ENCODE results near the gene MAP2K4.
"Not testable (repeated sequence)": the region's sequence is repeated elsewhere in the genome, so short reads cannot be mapped to it uniquely, and the experiment has no call there.

MAP2K4 gene

DNA sequence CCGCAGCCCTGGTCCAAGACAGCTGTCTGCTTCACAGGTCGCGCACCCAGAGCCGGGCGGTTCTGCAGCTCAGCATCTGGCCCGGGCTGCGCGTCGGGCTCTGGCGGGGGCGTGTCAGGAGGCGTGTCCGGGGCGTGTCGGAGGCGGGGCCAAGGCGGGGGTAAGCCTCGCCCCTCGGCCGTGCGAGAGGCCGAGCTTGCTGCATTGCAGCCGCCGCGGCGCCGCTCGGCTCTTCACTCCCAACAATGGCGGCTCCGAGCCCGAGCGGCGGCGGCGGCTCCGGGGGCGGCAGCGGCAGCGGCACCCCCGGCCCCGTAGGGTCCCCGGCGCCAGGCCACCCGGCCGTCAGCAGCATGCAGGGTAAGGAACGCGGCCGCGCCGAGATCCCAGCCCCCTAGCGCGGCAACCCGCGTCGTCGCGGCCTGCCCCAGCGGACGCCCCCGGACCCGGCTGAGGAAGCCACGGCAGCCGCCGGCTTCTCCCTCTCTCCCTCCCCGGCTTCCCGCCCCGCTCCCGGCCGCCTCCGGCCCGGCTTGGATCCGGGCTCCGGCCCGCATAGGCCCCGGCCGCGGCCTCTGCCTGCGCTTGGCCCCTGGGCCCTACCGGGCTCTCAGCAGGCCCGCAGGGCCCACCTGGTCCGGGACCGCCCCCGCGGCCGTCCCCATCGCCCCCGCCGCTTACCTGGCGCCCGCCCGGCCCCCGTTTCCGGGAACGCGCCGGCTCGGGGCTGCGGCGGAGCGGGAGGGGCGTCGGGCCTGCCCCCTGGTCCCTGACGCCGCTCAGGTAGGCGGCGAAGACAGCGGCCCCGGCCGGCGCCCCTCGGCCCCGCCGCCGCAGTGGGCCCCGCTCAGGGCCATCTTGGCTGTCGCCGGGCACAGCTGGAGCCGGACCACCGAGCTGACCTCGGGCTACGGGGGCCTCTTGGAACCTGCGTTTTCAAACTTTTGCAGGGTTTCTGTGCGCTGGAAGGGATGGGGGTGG, at the start of gene MAP2K4:
Gene MAP2K4 (plus strand): TSS at position 236 of the 981 bp plus-strand sequence. CDS start 10 bp downstream, at position 246.
- H3K4me3 ChIP-seq (ENCODE audit: low read depth, low read length): peak within 1 kb of the TSS; percentile 64

DNA sequence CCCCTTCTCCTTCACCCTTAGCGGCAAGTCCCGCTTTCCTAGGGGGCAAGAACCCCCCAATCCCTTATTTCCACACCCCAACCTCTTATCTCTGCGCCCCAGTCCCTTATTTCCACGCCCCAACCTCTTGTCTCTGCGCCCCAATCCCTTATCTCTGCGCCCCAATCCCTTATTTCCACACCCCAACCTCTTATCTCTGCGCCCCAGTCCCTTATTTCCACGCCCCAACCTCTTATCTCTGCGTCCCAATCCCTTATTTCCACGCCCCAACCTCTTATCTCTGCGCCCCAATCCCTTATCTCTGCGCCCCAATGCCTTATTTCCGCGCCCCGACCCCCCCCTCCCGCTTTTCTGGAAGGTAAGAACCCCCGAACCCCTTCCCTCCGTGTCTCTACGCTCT, 47.9 kb upstream of the MAP2K4 start:
- H3K4me3 ChIP-seq (ENCODE audit: low read depth, low read length): not testable (repeated sequence)

DNA sequence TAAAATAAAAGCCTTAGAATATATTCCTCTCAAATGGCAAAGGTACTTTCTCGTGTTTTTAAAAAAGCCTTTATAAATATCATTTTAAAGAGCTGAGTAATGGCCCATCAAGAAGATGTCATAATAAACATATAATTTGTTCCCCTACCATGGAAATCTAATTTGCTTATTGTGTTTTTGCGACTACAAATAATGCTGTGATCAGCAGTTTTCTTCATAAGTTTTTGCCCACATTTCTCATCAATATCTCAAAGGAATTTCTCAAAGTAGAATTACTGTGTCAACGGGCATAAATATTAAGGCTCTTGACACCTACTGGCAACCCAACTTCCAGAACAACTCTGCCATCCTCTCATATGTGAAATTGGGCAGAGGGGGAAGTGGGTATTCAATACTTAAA, 40.9 kb upstream of the MAP2K4 start:
- H3K4me3 ChIP-seq (ENCODE audit: low read depth, low read length): no peak overlapping the region

DNA sequence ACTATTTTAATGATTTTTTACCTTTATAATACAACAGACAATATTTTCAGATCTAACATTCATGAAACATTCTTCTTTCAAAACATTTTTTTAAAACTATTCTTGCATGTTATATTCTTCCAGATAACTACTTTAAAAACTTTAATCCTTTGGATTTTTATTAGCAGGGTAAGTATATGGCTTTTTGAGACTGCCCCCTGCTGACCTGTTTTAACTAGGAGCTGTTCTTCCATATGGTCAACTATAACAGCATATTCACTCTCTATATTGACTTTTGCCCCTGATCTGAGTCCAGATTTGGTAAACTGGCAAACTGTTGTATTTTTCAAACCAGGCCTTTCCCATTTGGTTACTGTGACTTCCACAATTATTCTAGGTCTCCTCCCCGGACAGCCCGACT, 39.9 kb upstream of the MAP2K4 start:
- no peak overlapping the region for H3K4me3 ChIP-seq (ENCODE audit: low read depth, low read length)

- H3K4me3 ChIP-seq (ENCODE audit: low read depth, low read length): no peak overlapping the region
Measured at GRCh38 chr17:11981862-11982261, 38.8 kb upstream of the MAP2K4 start.

DNA sequence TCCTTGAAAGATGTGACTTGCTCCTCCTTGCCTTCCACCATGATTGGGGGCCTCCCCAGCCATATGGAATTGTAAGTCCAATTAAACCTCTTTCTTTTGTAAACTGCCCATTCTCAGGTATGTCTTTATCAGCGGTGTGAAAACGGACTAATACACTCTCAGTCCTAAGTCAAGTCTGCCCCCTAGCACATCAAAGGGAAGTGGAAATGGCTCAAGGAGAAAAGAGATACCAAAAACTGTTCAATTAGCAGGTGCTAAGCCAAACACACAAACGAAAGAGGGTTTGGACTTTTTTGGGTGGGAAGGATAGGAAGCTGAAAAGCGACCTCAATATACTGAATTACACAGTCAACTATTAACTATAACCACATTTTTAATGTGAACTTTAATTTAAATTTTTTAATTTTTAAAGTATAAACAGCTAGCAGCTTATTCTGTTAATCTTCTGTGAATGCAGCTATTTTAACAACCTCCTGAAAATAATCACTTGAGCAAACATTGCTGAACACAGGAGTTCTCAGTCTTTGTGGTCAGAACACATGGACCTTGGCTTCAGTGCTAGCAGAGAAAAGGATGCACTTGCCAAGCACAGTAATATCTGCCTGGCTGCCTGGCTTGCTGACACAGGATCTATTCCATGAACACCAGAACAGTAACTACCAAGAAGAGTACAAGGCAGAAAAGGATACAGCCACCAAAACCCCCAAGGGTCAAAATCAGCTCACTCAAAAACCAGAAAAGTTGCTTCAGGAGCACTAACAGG, 34.3 kb upstream of the MAP2K4 start:
- H3K4me3 ChIP-seq (ENCODE audit: low read depth, low read length): no peak overlapping the region

- H3K4me3 ChIP-seq (ENCODE audit: low read depth, low read length): no peak overlapping the region
Measured at GRCh38 chr17:11986942-11987329, 33.7 kb upstream of the MAP2K4 start.

DNA sequence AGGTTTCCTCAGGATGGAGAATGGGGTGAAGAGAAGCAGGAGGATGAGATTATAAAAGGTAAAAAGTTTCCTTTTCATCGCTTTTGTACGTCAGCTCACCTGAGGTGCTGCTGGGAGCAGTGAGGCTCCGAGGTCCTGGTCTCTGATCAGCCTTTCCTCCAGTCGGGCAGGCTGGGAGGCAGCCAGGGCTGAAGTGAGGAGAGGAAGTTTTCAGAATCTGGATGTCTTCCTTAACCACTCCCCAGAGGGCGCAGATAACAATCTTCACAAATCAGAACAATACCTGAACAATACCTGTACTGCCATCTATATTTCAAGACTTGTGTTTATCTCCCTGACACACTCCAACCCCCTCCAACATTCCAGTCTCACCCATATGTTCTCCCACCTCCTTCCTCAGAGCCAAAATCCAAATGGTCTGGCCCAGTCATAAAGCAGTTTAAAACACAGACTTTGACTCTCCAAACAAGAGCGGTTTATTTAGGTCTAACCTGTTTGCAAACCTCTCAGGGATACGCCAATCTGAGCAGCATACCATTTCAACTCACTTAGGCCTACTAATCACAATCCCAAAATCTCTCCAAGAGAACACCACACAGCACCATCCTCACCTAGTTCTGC, 30.2 kb upstream of the MAP2K4 start:
- H3K4me3 ChIP-seq (ENCODE audit: low read depth, low read length): no peak overlapping the region

- no peak overlapping the region for H3K4me3 ChIP-seq (ENCODE audit: low read depth, low read length)
Measured at GRCh38 chr17:11991461-11991860, 29.2 kb upstream of the MAP2K4 start.

GRCh38 chr17:11996722-11997146, 23.9 kb upstream of the MAP2K4 start:
- peak overlapping the region; percentile 57 for H3K4me3 ChIP-seq (ENCODE audit: low read depth, low read length)

DNA sequence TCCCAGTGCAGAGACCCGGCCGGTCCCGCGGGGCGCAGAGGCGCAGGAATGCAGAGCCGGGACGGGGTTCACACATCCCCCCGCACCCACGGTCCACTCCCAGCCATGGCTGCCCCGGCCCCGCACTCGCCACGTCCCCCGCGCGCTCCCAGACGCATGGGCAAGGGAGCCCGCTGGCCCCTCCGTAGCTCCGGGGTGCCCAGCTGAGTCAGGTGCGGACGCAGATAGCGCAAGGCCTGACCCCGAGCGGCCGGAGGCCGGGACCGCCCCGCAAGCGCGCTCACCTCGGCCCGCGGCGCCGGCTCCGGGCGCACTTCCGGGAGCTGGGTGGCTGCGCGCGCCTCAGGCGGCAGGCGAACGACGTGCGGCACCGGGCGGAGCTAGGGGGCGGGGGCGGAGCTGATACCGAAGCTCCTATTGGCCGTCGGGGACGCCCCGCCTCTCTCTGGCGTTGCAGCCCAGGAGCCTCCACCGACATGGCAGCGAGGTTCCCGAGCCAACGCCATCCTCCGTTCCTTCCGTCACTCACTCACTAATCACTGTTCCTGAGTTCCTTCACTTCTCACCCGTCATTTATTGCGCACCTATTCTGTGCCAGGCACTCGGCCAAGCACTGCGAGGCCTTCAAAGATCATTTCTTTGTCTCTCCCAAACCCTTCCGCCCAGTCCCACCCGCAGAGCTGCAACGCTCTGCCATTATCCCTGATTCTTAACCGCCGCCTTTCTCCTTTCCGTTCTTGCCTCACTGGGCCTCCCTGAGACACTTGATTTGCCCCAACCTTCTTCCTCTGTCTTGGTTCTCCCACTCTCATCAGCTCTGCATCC, 23.3 kb upstream of the MAP2K4 start, which contains the start of gene ZNF18:
Gene ZNF18 (minus strand): TSS at position 329 of the 825 bp plus-strand sequence. CDS start 4,646 bp downstream, outside the sequence.
- H3K4me3 ChIP-seq (ENCODE audit: low read depth, low read length): peak within 1 kb of the TSS; percentile 57

GRCh38 chr17:11997972-11998233, 22.8 kb upstream of the MAP2K4 start:
- H3K4me3 ChIP-seq (ENCODE audit: low read depth, low read length): peak overlapping the region; percentile 57

GRCh38 chr17:11999696-12000095, 21.0 kb upstream of the MAP2K4 start:
- no peak overlapping the region for H3K4me3 ChIP-seq (ENCODE audit: low read depth, low read length)

DNA sequence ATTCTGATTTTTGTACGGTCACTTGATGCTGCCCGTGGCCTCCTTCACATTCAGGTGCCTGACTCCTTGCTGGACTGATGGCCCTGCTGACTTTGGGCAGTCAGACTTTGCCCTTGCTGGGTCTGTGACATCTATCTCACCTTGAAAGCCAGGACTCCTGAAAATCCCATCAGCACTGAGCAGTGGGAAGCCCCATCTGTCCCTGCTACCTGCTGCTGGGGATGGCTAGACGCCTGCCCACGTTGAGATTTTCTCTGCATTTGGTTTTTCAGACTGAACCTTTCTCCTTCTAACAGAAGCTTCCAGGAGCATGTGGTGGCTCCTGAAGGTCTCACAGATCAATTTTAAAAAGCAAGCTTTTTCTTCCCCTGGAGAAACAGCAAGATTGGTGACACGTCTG, 13.2 kb upstream of the MAP2K4 start:
- no peak overlapping the region for H3K4me3 ChIP-seq (ENCODE audit: low read depth, low read length)

DNA sequence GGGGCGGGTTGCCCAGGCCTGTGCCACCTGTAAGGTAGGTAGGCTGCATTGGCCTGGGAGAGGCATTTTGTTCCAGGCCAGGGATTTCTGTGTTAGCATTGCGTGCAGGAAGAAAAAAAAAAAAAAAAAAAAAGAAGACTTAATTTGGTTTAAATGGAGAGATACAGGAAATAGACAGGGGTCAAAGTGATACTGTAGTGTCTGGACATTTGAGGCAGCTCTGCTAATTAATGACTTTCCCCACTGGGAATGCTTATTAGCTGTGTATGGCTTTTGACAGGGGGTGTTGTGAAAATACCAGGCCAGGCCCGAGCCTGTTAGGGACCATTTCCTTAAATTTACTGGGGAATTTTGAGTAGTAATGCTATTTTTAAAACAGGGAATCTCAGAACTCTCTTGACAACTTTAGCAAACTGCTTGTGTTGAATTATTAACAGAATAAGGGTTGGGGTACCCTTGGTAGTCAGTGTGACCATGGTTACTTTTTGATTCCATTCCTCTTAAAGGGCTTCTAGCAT, 1.0 kb downstream of the MAP2K4 start:
- peak overlapping the region; percentile 64 for H3K4me3 ChIP-seq (ENCODE audit: low read depth, low read length)

DNA sequence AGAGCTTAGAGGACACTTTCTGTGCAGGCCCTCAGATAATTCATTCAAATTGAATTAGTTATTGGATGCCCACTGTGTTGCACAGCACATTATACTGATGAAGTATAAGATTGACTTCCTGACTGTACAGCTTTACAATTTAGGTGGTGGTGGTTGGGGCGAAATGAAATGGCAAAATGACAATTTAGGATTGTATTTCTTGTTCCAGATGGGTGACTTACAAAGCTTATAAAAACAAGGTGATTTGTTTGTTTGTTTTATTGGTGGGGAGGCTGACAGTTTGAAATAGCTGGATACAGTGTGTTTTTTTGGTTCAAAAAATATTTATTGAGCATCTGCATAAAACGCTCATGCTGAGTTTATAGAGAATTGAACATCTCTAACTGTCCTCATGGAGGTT, 1.6 kb downstream of the MAP2K4 start:
- H3K4me3 ChIP-seq (ENCODE audit: low read depth, low read length): no peak overlapping the region

DNA sequence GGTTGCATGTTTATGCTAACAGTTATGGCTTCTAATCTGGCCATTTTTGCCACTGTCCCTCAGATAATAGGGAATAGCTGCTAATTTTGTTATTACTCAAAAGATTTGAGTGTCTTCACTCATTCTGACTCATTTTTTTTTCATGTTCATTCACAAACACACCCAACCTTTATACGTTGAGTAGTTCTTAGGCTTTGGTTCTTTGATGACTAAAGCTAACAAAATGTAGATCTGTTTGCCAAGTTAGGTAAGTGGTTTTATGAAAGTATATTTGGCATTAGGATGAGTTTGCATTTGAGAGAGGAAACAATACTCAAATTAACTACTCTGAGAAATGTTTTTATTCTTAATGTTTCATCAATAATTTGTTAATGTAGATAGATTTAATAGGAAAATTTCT, 3.6 kb downstream of the MAP2K4 start:
- no peak overlapping the region for H3K4me3 ChIP-seq (ENCODE audit: low read depth, low read length)

GRCh38 chr17:12027658-12028057, 7.0 kb downstream of the MAP2K4 start:
- no peak overlapping the region for H3K4me3 ChIP-seq (ENCODE audit: low read depth, low read length)

GRCh38 chr17:12028611-12029010, 7.9 kb downstream of the MAP2K4 start:
- no peak overlapping the region for H3K4me3 ChIP-seq (ENCODE audit: low read depth, low read length)

GRCh38 chr17:12034538-12034937, 13.9 kb downstream of the MAP2K4 start:
- no peak overlapping the region for H3K4me3 ChIP-seq (ENCODE audit: low read depth, low read length)
